Fibroblast of pulmonary artery (primary cell): Measurements from ENCODE around the gene CCDC187.

ENCODE experiments used
- DNase-seq: peaks from one replicate; pipeline ENCODE4 v3.0.0-alpha.2; 2010; ENCODE audit warnings: low read depth
- H3K4me3 ChIP-seq: replicated peaks from 2 replicates; pipeline ENCODE4 v1.5.1; 2011; ENCODE audit warnings: low read depth, mild to moderate bottlenecking, control low read depth, low read length, moderate library complexity
- CTCF ChIP-seq: IDR thresholded peaks from 2 replicates; pipeline ENCODE4 v1.5.1; 2011; ENCODE audit warnings: mild to moderate bottlenecking, control low read depth, low read length, inconsistent platforms; ENCODE audit errors: missing control alignments

Gene CCDC187

GRCh38 chr9:136302527-136302926, 1.4 kb downstream of the CCDC187 start:
- DNase-seq: no peak

GRCh38 chr9:136300866-136301265, 3.0 kb downstream of the CCDC187 start:
- TF ChIP-seq CTCF: no peak
- H3K4me3 ChIP-seq: no peak overlapping the region
- no peak for DNase-seq

More at GRCh38 chr9:136302527-136302926, 1.4 kb downstream of the CCDC187 start:
- TF ChIP-seq CTCF: no peak
- no peak overlapping the region for H3K4me3 ChIP-seq

- DNase-seq: no peak
- H3K4me3 ChIP-seq: no peak overlapping the region
- TF ChIP-seq CTCF: no peak
Measured at GRCh38 chr9:136300016-136300545, 3.8 kb downstream of the CCDC187 start.

GRCh38 chr9:136299541-136299940, 4.4 kb downstream of the CCDC187 start:
- TF ChIP-seq CTCF: no peak
- DNase-seq: no peak
- no peak overlapping the region for H3K4me3 ChIP-seq

GRCh38 chr9:136299116-136299515, 4.8 kb downstream of the CCDC187 start:
- no peak for DNase-seq
- H3K4me3 ChIP-seq: no peak overlapping the region
- no peak for TF ChIP-seq CTCF

GRCh38 chr9:136297766-136298735, 5.8 kb downstream of the CCDC187 start:
- no peak for DNase-seq
- no peak for TF ChIP-seq CTCF
- no peak overlapping the region for H3K4me3 ChIP-seq
